ENCODE data around the gene AHSG. TPM values are rescaled to one million over a fixed set of nuclear protein-coding genes. Genes with fewer than 3 reads are reported as not detected.

The AHSG gene
- total RNA-seq, 4 donors from 2014 or later, result not detected

DNA sequence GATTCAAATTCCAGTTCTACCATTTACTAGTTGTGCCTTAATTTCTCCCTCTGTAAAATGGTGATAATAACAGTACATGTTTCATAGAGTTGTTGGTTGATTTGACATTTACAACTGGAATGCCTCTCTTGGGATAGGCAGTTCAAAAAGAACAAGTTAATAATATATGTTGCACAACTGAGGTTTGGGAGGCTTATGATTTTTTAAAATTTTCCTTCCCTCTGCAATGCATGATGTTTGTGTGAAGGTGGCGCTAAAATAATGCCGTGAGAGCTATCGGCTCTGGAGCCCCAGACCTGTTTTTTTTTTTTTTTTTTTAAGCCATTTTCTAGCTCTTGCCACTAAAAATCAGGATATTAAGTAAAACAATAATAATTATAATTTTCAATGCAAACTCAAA, 23.7 kb upstream of the AHSG start:
- Histone ChIP-seq H3K27ac (no peak overlapping the region), H3K36me3 (peaks cover 0 to 21% (median 0%) of the 10 kb centered on the region in 3 donors)
- no peak for DNase-seq

GRCh38 chr3:186589856-186590579, 22.8 kb upstream of the AHSG start:
- TF ChIP-seq, protein P1, sequence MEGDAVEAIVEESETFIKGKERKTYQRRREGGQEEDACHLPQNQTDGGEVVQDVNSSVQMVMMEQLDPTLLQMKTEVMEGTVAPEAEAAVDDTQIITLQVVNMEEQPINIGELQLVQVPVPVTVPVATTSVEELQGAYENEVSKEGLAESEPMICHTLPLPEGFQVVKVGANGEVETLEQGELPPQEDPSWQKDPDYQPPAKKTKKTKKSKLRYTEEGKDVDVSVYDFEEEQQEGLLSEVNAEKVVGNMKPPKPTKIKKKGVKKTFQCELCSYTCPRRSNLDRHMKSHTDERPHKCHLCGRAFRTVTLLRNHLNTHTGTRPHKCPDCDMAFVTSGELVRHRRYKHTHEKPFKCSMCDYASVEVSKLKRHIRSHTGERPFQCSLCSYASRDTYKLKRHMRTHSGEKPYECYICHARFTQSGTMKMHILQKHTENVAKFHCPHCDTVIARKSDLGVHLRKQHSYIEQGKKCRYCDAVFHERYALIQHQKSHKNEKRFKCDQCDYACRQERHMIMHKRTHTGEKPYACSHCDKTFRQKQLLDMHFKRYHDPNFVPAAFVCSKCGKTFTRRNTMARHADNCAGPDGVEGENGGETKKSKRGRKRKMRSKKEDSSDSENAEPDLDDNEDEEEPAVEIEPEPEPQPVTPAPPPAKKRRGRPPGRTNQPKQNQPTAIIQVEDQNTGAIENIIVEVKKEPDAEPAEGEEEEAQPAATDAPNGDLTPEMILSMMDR (IDR thresholded peaks at IDR 0.05), result no peak
- TF ChIP-seq POLR2A (IDR thresholded peaks at IDR 0.05), result no peak
- peak in 2 of 3 donors; percentile 64 to 70 for DNase-seq
- Histone ChIP-seq H3K9me3 (no peaks in the 10 kb centered on the region), H3K27me3 (no peaks in the 10 kb centered on the region), H3K27ac (peak overlapping the region in 2 of 4 donors; percentile 29 to 83), H3K36me3 (peaks cover 0 to 12% (median 0%) of the 10 kb centered on the region in 3 donors), H3K4me3 (no peak overlapping the region), H3K4me1 (peaks cover 0 to 13% (median 0%) of the 10 kb centered on the region in 4 donors)

More for the DNA sequence above, 23.7 kb upstream of the AHSG start:
- no peak for TF ChIP-seq POLR2A (IDR thresholded peaks at IDR 0.05)
- TF ChIP-seq, protein P1 (IDR thresholded peaks at IDR 0.05), result peak in 3 of 6 experiments; percentile 6 to 23 (median 10)
- H3K9me3 ChIP-seq, result no peaks in the 10 kb centered on the region
- peaks cover 0 to 7% (median 0%) of the 10 kb centered on the region in 4 donors for H3K4me1 ChIP-seq
- H3K4me3 ChIP-seq, result no peak overlapping the region
- no peaks in the 10 kb centered on the region for H3K27me3 ChIP-seq

DNA sequence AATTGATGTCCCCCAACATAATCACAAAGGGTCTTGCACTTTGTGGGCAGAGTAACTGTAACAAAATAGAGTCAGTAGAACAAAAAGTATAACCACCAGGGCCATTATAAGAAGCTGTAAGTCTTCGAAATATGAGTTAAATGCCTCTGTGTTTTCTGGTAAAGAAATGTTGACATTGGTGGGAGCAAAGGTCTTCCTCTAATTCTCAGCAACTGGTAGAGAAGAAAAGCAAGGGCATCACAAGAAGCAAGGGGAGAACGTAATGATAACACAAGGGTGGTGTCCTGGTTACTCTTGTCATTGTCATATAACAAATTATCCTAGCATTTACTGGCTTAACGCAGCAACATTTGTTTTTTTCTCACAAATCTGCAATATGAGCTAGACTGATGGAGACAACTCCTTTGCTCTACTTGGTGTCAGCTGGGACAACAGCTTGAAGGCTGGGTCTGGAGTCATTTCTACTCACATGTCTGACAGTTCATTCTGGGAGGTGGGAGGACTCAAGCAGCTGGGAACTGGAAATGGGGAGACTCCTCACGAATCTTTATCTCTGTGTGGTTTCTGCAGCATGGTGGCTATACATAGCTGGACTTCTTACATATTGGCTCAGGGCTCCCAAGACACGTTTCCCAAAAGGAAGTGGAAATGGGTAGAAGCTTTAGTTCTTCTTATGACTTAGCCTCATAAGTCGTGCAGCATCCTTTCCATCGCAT, 22.1 kb upstream of the AHSG start:
- H3K27ac ChIP-seq, result peak overlapping the region in 2 of 4 donors; percentile 29 to 83

GRCh38 chr3:186592682-186593081, 20.2 kb upstream of the AHSG start:
- H3K4me1 ChIP-seq, result peaks cover 0 to 13% (median 0%) of the 10 kb centered on the region in 4 donors
- no peaks in the 10 kb centered on the region for H3K27me3 ChIP-seq
- no peak overlapping the region for H3K27ac ChIP-seq
- H3K9me3 ChIP-seq, result no peaks in the 10 kb centered on the region
- no peak overlapping the region for H3K4me3 ChIP-seq
- TF ChIP-seq, protein P1 (IDR thresholded peaks at IDR 0.05), result no peak
- TF ChIP-seq POLR2A (IDR thresholded peaks at IDR 0.05), result no peak
- no peaks in the 10 kb centered on the region for H3K36me3 ChIP-seq
- DNase-seq, result no peak

More for the DNA sequence above, 22.1 kb upstream of the AHSG start:
- DNase-seq, result no peak
- Histone ChIP-seq H3K9me3 (no peaks in the 10 kb centered on the region), H3K4me1 (peaks cover 0 to 13% (median 0%) of the 10 kb centered on the region in 4 donors), H3K27me3 (no peaks in the 10 kb centered on the region), H3K36me3 (peaks cover 0 to 5% (median 0%) of the 10 kb centered on the region in 3 donors), H3K4me3 (no peak overlapping the region)
- TF ChIP-seq POLR2A (IDR thresholded peaks at IDR 0.05), result no peak
- TF ChIP-seq, protein P1 (IDR thresholded peaks at IDR 0.05), result no peak

DNA sequence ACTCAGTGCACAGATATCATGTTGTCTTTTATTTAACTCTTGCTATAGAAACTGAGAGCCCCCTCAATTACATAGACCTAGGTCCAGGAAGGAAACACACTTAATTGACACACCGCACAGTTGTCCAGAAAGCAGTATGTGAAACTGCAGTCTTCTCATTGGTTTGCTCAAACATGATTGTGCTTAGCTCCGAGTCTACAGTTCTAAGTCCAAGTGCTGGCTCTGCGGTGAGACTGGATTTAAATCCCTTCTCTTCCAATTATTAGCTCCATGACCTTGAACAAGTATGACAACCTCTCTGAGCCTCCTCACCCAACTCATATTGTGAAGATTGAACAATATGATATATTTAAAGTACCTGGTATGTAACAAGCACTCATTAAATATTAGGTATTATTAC, 19.0 kb upstream of the AHSG start:
- peaks cover 0 to 13% (median 0%) of the 10 kb centered on the region in 4 donors for H3K4me1 ChIP-seq
- H3K9me3 ChIP-seq, result no peaks in the 10 kb centered on the region
- TF ChIP-seq POLR2A (IDR thresholded peaks at IDR 0.05), result no peak
- TF ChIP-seq, protein P1 (IDR thresholded peaks at IDR 0.05), result no peak
- H3K27ac ChIP-seq, result peak overlapping the region in 2 of 4 donors; percentile 62 to 64
- H3K4me3 ChIP-seq, result no peak overlapping the region
- no peaks in the 10 kb centered on the region for H3K27me3 ChIP-seq
- no peaks in the 10 kb centered on the region for H3K36me3 ChIP-seq
- peak in 1 of 3 donors; percentile 56 for DNase-seq

All from Peyer's patch (tissue), 4 donors.